ENCODE measurements around the gene GRIN2A.

The GRIN2A gene

GRCh38 chr16:9808210-9808609, 374.0 kb downstream of the GRIN2A start:
- no peak for DNase-seq

GRCh38 chr16:9807302-9807701, 374.9 kb downstream of the GRIN2A start:
- no peak for DNase-seq

- no peak for DNase-seq
Observed at GRCh38 chr16:9805109-9805508, 377.1 kb downstream of the GRIN2A start.

GRCh38 chr16:9802160-9802559, 380.1 kb downstream of the GRIN2A start:
- no peak for DNase-seq

- no peak for DNase-seq
Observed at GRCh38 chr16:9801651-9802050, 380.6 kb downstream of the GRIN2A start.

GRCh38 chr16:9800186-9800738, 382.0 kb downstream of the GRIN2A start:
- no peak for DNase-seq

- DNase-seq, result no peak
Observed at GRCh38 chr16:9798952-9799580, 383.2 kb downstream of the GRIN2A start.

GRCh38 chr16:9798474-9798873, 383.8 kb downstream of the GRIN2A start:
- peak; percentile 87 for DNase-seq

- DNase-seq, result peak; percentile 81
Observed at GRCh38 chr16:9797306-9797705, 384.9 kb downstream of the GRIN2A start.

GRCh38 chr16:9793623-9794022, 388.6 kb downstream of the GRIN2A start:
- DNase-seq, result no peak

- no peak for DNase-seq
Observed at GRCh38 chr16:9791556-9791955, 390.7 kb downstream of the GRIN2A start.

- DNase-seq, result no peak
Observed at GRCh38 chr16:9790199-9790598, 392.0 kb downstream of the GRIN2A start.

GRCh38 chr16:9787717-9788116, 394.5 kb downstream of the GRIN2A start:
- DNase-seq, result no peak

GRCh38 chr16:9780831-9781230, 401.4 kb downstream of the GRIN2A start:
- DNase-seq, result no peak

- DNase-seq, result no peak
Observed at GRCh38 chr16:9778849-9779248, 403.4 kb downstream of the GRIN2A start.

- no peak for DNase-seq
Observed at GRCh38 chr16:9775998-9776397, 406.2 kb downstream of the GRIN2A start.

- no peak for DNase-seq
Observed at GRCh38 chr16:9773289-9773688, 408.9 kb downstream of the GRIN2A start.

GRCh38 chr16:9772526-9773225, 409.6 kb downstream of the GRIN2A start:
- no peak for DNase-seq

GRCh38 chr16:9766891-9767290, 415.3 kb downstream of the GRIN2A start:
- no peak for DNase-seq

GRCh38 chr16:9763505-9763904, 418.7 kb downstream of the GRIN2A start:
- DNase-seq, result no peak

GRCh38 chr16:9761870-9762269, 420.4 kb downstream of the GRIN2A start:
- DNase-seq, result no peak

- DNase-seq, result no peak
Observed at GRCh38 chr16:9757687-9758086, 424.5 kb downstream of the GRIN2A start.

- no peak for DNase-seq
Observed at GRCh38 chr16:9756434-9756833, 425.8 kb downstream of the GRIN2A start.

- DNase-seq, result no peak
Observed at GRCh38 chr16:9755081-9755480, 427.1 kb downstream of the GRIN2A start.

GRCh38 chr16:9741776-9742175, 440.5 kb downstream of the GRIN2A start:
- no peak for DNase-seq

All from NCI-H2029 (cell line).